K562 (cell line): ENCODE measurements around the gene CXCR5. TPM values are rescaled to one million over a fixed set of nuclear protein-coding genes. Genes with fewer than 3 reads are reported as not detected.
A peak's percentile ranks its signal among the peaks of the same experiment; 100 is the strongest.

Source experiments
- COPS2 ChIP-seq: fragments of 450-650 bp; conservative IDR thresholded peaks from 2 replicates; pipeline ENCODE4 v1.6.1; 2016; ENCODE audit warnings: mild to moderate bottlenecking, moderate library complexity
- ETV6 ChIP-seq, 3 experiments: fragments of 150-350 bp in 1 of 3; sonication (generic) in 1 of 3; formaldehyde crosslinking in 1 of 3; IDR thresholded peaks; 2 replicates each; pipeline versions ENCODE4 v1.6.1 to v1.8.0; 2014 to 2022; ENCODE audit warnings: borderline replicate concordance in 2 of 3, low read depth in 2 of 3, antibody characterized with exemption in 1 of 3, low read length in 1 of 3, mild to moderate bottlenecking in 1 of 3, missing genetic modification reagents in 1 of 3
- HIVEP1 ChIP-seq: fragments of 250-450 bp; sonication (Bioruptor Pico); IDR thresholded peaks from 2 replicates; pipeline ENCODE4 v1.4.0; 2020; ENCODE audit warnings: mild to moderate bottlenecking
- HNRNPK ChIP-seq: fragments of 200-400 bp; formaldehyde crosslinking; IDR thresholded peaks from one replicate; pipeline ENCODE4 v1.6.1; 2018; ENCODE audit warnings: mild to moderate bottlenecking, low read depth, low read length; ENCODE audit not compliant: poor library complexity, severe bottlenecking
- JUND ChIP-seq, 2 experiments: IDR thresholded peaks; 2 replicates in 1 of 2; 3 replicates in 1 of 2; pipeline ENCODE4 v1.6.1; 2011; ENCODE audit warnings: borderline replicate concordance in 2 of 2, low read depth in 2 of 2, low read length in 2 of 2, improper control_type of control experiment in 1 of 2, missing biosample characterization in 1 of 2, missing genetic modification characterization in 1 of 2, missing genetic modification reagents in 1 of 2
- MYNN ChIP-seq, 2 experiments: sonication (generic); formaldehyde crosslinking in 1 of 2; IDR thresholded peaks; 2 replicates each; pipeline versions ENCODE4 v1.5.0 to v1.6.1; 2016 to 2020; ENCODE audit warnings: antibody characterized with exemption in 1 of 2, missing genetic modification reagents in 1 of 2
- NFATC3 ChIP-seq: fragments of 450-650 bp; IDR thresholded peaks from 2 replicates; pipeline ENCODE4 v1.6.1; 2017; ENCODE audit warnings: mild to moderate bottlenecking
- NFE2L1 ChIP-seq: fragments of 450-650 bp; IDR thresholded peaks from 2 replicates; pipeline ENCODE4 v1.6.1; 2016; ENCODE audit warnings: missing genetic modification characterization, low read depth, mild to moderate bottlenecking, missing compliant biosample characterization, moderate library complexity, borderline replicate concordance
- POLR2AphosphoS5 ChIP-seq: IDR thresholded peaks from 2 replicates; pipeline ENCODE4 v1.6.1; 2011; ENCODE audit warnings: mild to moderate bottlenecking, low read depth, low read length, moderate library complexity; ENCODE audit not compliant: control insufficient read depth, insufficient read depth
- XRCC5 ChIP-seq: fragments of 200-400 bp; formaldehyde crosslinking; IDR thresholded peaks from 2 replicates; pipeline ENCODE4 v1.6.1; 2017; ENCODE audit warnings: low read depth, mild to moderate bottlenecking, low read length
- ZNF174 ChIP-seq: fragments of 250-450 bp; sonication (Bioruptor Pico); IDR thresholded peaks from 2 replicates; pipeline ENCODE4 v1.4.0; 2020; ENCODE audit warnings: mild to moderate bottlenecking
- ZNF764 ChIP-seq: fragments of 250-450 bp; sonication (Bioruptor Pico); IDR thresholded peaks from 2 replicates; pipeline ENCODE4 v1.4.0; 2020; ENCODE audit warnings: low read depth, mild to moderate bottlenecking, moderate library complexity
- polyA plus RNA-seq, 8 experiments: library from polyadenylated mRNA; depleted of rRNA in 4 of 8; stranded (reverse) in 5 of 8; unstranded in 3 of 8; fragments of >200 nt; fragmentation: Nextera tagmentation in 2 of 8; fragmentation: Illumina TruSeq in 1 of 8; extraction: Ambion mirVana in 2 of 8; extraction: Trizol in 1 of 8; gene quantifications; 2 replicates each; pipeline versions ENCODE4 v1.2.1 to v1.2.3, GENCODE V29; 2011 to 2014; ENCODE audit warnings: inconsistent platforms in 1 of 8, missing spikeins in 1 of 8
- total RNA-seq, 7 experiments: library from RNA; depleted of rRNA in 6 of 7; stranded (reverse); fragments of >200 nt in 6 of 7; fragmentation: Illumina TruSeq in 2 of 7; extraction: Trizol in 2 of 7; gene quantifications; 2 replicates each; pipeline versions ENCODE4 v1.2.1 to v1.2.3, GENCODE V29; 2011 to 2021; ENCODE audit warnings: low replicate concordance in 1 of 7
- TF ChIP-seq, protein P1 (sequence below): fragments of 450-650 bp; IDR thresholded peaks from 2 replicates; pipeline ENCODE4 v1.6.1; 2016; ENCODE audit warnings: missing biosample characterization, missing genetic modification characterization
- TF ChIP-seq, protein P2 (sequence below): fragments of 250-450 bp; sonication (Bioruptor Pico); IDR thresholded peaks from 2 replicates; pipeline ENCODE4 v1.4.0; 2020
- TF ChIP-seq, protein P3 (sequence below): sonication (generic); formaldehyde crosslinking; IDR thresholded peaks from 2 replicates; pipeline ENCODE4 v1.8.0; 2022; ENCODE audit warnings: missing genetic modification reagents, mild to moderate bottlenecking, moderate library complexity, borderline replicate concordance
- TF ChIP-seq, protein P4 (sequence below): fragments of 450-650 bp; formaldehyde crosslinking; IDR thresholded peaks from 2 replicates; pipeline ENCODE4 v1.4.0; 2022; ENCODE audit warnings: missing genetic modification characterization

The CXCR5 gene
- total and polyA plus RNA-seq, 9 of the 15 experiments (the other 6 are each of a cell fraction or from before 2014, with no cell fraction given) = 0.03 to 0.06 TPM; not detected in 7

DNA sequence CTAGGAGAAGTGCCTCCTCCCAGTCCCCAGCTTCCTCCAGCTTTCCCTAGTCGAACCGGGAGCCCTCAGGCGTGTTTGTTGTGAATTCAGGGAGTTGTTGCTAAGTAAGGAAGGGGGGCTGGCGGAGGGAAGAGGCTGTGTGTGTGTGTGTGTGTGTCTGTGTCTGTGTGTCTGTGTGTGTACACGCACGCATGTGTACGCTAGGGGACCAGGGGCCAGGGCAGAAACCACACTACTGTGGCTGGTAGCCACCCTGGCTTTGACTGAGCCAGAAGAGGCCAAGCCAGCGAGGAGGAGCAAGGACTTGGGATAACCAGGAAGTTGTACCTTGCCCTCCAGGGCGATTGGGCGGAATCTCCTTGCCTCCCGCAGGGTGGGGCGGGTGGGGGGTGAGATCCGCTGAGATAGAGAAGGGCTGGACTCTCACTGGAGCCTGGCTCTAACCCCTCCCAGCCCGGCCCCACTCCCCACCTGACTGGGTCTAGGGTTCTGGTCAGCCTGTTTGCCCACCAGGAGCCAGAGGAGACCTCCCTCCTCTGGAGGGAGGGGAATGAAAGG, 34.5 kb downstream of the CXCR5 start (continued):
- peak; percentile 36; the same call in 1 of the 2 replicates for TF ChIP-seq MYNN (IDR thresholded peaks at IDR 0.05)
- TF ChIP-seq MYNN (CRISPR knock-in tag; IDR thresholded peaks at IDR 0.05) = no peak
- TF ChIP-seq, protein P1, sequence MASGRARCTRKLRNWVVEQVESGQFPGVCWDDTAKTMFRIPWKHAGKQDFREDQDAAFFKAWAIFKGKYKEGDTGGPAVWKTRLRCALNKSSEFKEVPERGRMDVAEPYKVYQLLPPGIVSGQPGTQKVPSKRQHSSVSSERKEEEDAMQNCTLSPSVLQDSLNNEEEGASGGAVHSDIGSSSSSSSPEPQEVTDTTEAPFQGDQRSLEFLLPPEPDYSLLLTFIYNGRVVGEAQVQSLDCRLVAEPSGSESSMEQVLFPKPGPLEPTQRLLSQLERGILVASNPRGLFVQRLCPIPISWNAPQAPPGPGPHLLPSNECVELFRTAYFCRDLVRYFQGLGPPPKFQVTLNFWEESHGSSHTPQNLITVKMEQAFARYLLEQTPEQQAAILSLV (tag) = no peak
- TF ChIP-seq, protein P2, sequence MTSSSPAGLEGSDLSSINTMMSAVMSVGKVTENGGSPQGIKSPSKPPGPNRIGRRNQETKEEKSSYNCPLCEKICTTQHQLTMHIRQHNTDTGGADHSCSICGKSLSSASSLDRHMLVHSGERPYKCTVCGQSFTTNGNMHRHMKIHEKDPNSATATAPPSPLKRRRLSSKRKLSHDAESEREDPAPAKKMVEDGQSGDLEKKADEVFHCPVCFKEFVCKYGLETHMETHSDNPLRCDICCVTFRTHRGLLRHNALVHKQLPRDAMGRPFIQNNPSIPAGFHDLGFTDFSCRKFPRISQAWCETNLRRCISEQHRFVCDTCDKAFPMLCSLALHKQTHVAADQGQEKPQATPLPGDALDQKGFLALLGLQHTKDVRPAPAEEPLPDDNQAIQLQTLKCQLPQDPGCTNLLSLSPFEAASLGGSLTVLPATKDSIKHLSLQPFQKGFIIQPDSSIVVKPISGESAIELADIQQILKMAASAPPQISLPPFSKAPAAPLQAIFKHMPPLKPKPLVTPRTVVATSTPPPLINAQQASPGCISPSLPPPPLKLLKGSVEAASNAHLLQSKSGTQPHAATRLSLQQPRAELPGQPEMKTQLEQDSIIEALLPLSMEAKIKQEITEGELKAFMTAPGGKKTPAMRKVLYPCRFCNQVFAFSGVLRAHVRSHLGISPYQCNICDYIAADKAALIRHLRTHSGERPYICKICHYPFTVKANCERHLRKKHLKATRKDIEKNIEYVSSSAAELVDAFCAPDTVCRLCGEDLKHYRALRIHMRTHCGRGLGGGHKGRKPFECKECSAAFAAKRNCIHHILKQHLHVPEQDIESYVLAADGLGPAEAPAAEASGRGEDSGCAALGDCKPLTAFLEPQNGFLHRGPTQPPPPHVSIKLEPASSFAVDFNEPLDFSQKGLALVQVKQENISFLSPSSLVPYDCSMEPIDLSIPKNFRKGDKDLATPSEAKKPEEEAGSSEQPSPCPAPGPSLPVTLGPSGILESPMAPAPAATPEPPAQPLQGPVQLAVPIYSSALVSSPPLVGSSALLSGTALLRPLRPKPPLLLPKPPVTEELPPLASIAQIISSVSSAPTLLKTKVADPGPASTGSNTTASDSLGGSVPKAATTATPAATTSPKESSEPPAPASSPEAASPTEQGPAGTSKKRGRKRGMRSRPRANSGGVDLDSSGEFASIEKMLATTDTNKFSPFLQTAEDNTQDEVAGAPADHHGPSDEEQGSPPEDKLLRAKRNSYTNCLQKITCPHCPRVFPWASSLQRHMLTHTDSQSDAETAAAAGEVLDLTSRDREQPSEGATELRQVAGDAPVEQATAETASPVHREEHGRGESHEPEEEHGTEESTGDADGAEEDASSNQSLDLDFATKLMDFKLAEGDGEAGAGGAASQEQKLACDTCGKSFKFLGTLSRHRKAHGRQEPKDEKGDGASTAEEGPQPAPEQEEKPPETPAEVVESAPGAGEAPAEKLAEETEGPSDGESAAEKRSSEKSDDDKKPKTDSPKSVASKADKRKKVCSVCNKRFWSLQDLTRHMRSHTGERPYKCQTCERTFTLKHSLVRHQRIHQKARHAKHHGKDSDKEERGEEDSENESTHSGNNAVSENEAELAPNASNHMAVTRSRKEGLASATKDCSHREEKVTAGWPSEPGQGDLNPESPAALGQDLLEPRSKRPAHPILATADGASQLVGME (CRISPR knock-in tag) = no peak
- TF ChIP-seq HIVEP1 = no peak
- TF ChIP-seq ZNF174 = no peak
- TF ChIP-seq, protein P3, sequence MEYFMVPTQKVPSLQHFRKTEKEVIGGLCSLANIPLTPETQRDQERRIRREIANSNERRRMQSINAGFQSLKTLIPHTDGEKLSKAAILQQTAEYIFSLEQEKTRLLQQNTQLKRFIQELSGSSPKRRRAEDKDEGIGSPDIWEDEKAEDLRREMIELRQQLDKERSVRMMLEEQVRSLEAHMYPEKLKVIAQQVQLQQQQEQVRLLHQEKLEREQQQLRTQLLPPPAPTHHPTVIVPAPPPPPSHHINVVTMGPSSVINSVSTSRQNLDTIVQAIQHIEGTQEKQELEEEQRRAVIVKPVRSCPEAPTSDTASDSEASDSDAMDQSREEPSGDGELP (CRISPR knock-in tag) = no peak; the same call in 1 of the 2 replicates
- no peak for TF ChIP-seq POLR2AphosphoS5
- TF ChIP-seq COPS2 = no peak
- TF ChIP-seq XRCC5 = no peak
- TF ChIP-seq, protein P4, sequence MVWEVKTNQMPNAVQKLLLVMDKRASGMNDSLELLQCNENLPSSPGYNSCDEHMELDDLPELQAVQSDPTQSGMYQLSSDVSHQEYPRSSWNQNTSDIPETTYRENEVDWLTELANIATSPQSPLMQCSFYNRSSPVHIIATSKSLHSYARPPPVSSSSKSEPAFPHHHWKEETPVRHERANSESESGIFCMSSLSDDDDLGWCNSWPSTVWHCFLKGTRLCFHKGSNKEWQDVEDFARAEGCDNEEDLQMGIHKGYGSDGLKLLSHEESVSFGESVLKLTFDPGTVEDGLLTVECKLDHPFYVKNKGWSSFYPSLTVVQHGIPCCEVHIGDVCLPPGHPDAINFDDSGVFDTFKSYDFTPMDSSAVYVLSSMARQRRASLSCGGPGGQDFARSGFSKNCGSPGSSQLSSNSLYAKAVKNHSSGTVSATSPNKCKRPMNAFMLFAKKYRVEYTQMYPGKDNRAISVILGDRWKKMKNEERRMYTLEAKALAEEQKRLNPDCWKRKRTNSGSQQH (CRISPR knock-in tag) = no peak
- no peak for TF ChIP-seq HNRNPK
- no peak for TF ChIP-seq NFE2L1 (tag)
- no peak for TF ChIP-seq NFATC3
- TF ChIP-seq ZNF764 (CRISPR knock-in tag) = no peak
- no peak for TF ChIP-seq ETV6 (IDR thresholded peaks at IDR 0.05; ENCODE audit: borderline replicate concordance in 1 of 2, low read depth in 2 of 2, low read length in 1 of 2)
- TF ChIP-seq ETV6 (CRISPR knock-in tag; IDR thresholded peaks at IDR 0.05; ENCODE audit: borderline replicate concordance) = no peak
- TF ChIP-seq JUND (IDR thresholded peaks at IDR 0.05; ENCODE audit: borderline replicate concordance, low read depth, low read length) = 0 out of 2 replicates have a peak, but pooled peaks have one; percentile 27
- TF ChIP-seq JUND (tag; IDR thresholded peaks at IDR 0.05; ENCODE audit: borderline replicate concordance, low read depth, low read length) = no peak
